GM12878 (cell line): ENCODE results near the gene TBX15. TPM values are rescaled to one million over a fixed set of nuclear protein-coding genes. Genes with fewer than 3 reads are reported as not detected.

Source experiments
- ATAC-seq: fragments of 200-7000 bp; cut with Tn5 transposase; 3 replicates; pipeline ENCODE4 v1.9.1; 2020; ENCODE audit warnings: mild to moderate bottlenecking, moderate library complexity
- BruUV-seq: library from RNA; stranded (reverse); fragments of 400-500 nt; replicated peaks from 2 replicates; lab custom pipeline; 2021; lab: Mats Ljungman, UMichigan
- CTCF ChIA-PET: fragments of 300-600 bp; sonication (Branson Sonifier 250); formaldehyde crosslinking; extraction: SDS; loops from one replicate; lab custom pipeline; 2021; ENCODE audit warnings: inconsistent platforms; lab: Yijun Ruan, JAX
- POLR2A ChIA-PET: fragments of 350-600 bp; formaldehyde crosslinking; extraction: SDS; loops from one replicate; lab custom pipeline; 2021; ENCODE audit warnings: inconsistent platforms; lab: Charles Lee
- RAD21 ChIA-PET: fragments of 300-600 bp; sonication (Branson Sonifier 250); formaldehyde crosslinking; loops from one replicate; lab custom pipeline; 2023; ENCODE audit warnings: antibody characterized with exemption; ENCODE audit not compliant: unreplicated experiment; lab: Charles Lee
- SMC1A ChIA-PET: fragments of 300-600 bp; sonication (Branson Sonifier 250); formaldehyde crosslinking; loops from one replicate; lab custom pipeline; 2023; ENCODE audit not compliant: unreplicated experiment, uncharacterized antibody; lab: Charles Lee
- DNase-seq: peaks from one replicate; pipeline ENCODE4 v3.0.0-alpha.2; 2011; ENCODE audit warnings: low read depth, low spot score
- FAIRE-seq: peaks from 3 replicates; lab custom pipeline; 2011; peaks lifted over from hg19 to GRCh38; lab: Jason Lieb, UNC
- H2AFZ ChIP-seq: 2 replicates; pipeline ENCODE4 v1.6.0; 2011; ENCODE audit warnings: low read depth, low read length, control low read depth; ENCODE audit not compliant: control insufficient read depth
- H3K27ac ChIP-seq: 2 replicates; pipeline ENCODE4 v1.5.1; 2011; ENCODE audit warnings: control low read depth; ENCODE audit not compliant: control insufficient read depth, insufficient read depth
- H3K27me3 ChIP-seq, 2 experiments: replicated peaks in 1 of 2; 2 replicates each; pipeline versions ENCODE4 v1.6.0 to v1.6.1; 2011; ENCODE audit warnings: low read length in 1 of 2; ENCODE audit not compliant: control insufficient read depth in 2 of 2, insufficient read depth in 2 of 2
- H3K36me3 ChIP-seq, 2 experiments: 2 replicates each; pipeline ENCODE4 v1.5.1; 2011; ENCODE audit warnings: low read length in 1 of 2; ENCODE audit not compliant: control insufficient read depth in 2 of 2, insufficient read depth in 2 of 2
- H3K4me1 ChIP-seq: 2 replicates; pipeline ENCODE4 v1.6.1; 2011; ENCODE audit warnings: mild to moderate bottlenecking, low read length, moderate library complexity, mixed read lengths; ENCODE audit not compliant: control insufficient read depth, insufficient read depth
- H3K4me2 ChIP-seq: 2 replicates; pipeline ENCODE4 v1.6.0; 2011; ENCODE audit warnings: control low read depth; ENCODE audit not compliant: control insufficient read depth, insufficient read depth
- H3K4me3 ChIP-seq: fragments of 200-600 bp; sonication (generic); 2 replicates; pipeline ENCODE4 v1.5.1; 2016
- H3K79me2 ChIP-seq: 2 replicates; pipeline ENCODE4 v1.6.0; 2011; ENCODE audit warnings: low read length; ENCODE audit not compliant: control insufficient read depth, insufficient read depth
- H3K9ac ChIP-seq: 2 replicates; pipeline ENCODE4 v1.8.0; 2011; ENCODE audit warnings: low read length, control low read depth, mixed read lengths; ENCODE audit not compliant: control insufficient read depth, insufficient read depth
- H3K9me3 ChIP-seq: replicated peaks from 3 replicates; pipeline ENCODE4 v1.5.1; 2011; ENCODE audit warnings: mild to moderate bottlenecking, low read length; ENCODE audit not compliant: control insufficient read depth, insufficient read depth
- H4K20me1 ChIP-seq: 2 replicates; pipeline ENCODE4 v1.6.0; 2011; ENCODE audit not compliant: control insufficient read depth, insufficient read depth
- CBX5 ChIP-seq: sonication (generic); IDR thresholded peaks from 2 replicates; pipeline ENCODE4 v1.6.1; 2016; ENCODE audit warnings: low read depth, moderate library complexity, mild to moderate bottlenecking, inconsistent platforms
- ESRRA ChIP-seq: IDR thresholded peaks from 2 replicates; pipeline ENCODE4 v1.6.1; 2012; ENCODE audit warnings: mild to moderate bottlenecking, low read length, improper control_type of control experiment
- NFXL1 ChIP-seq: fragments of 450-650 bp; IDR thresholded peaks from 2 replicates; pipeline ENCODE4 v1.6.1; 2017; ENCODE audit warnings: antibody characterized with exemption, mild to moderate bottlenecking, borderline replicate concordance
- PAX5 ChIP-seq: IDR thresholded peaks from 2 replicates; pipeline ENCODE4 v1.6.1; 2011; ENCODE audit warnings: low read depth, low read length, borderline replicate concordance
- RAD21 ChIP-seq: IDR thresholded peaks from 2 replicates; pipeline ENCODE4 v1.6.1; 2011; ENCODE audit warnings: mild to moderate bottlenecking, low read depth, low read length, moderate library complexity; ENCODE audit not compliant: insufficient read depth
- RBBP5 ChIP-seq: fragments of 200-600 bp; sonication (generic); conservative IDR thresholded peaks from 2 replicates; pipeline ENCODE4 v1.6.1; 2016
- RUNX3 ChIP-seq: IDR thresholded peaks from 2 replicates; pipeline ENCODE4 v1.6.1; 2012; ENCODE audit warnings: low read length, inconsistent platforms
- SMARCA5 ChIP-seq: fragments of 450-650 bp; IDR thresholded peaks from 2 replicates; pipeline ENCODE4 v1.6.1; 2017; ENCODE audit warnings: mild to moderate bottlenecking
- SREBF1 ChIP-seq: IDR thresholded peaks from 2 replicates; pipeline ENCODE4 v1.6.1; 2012; ENCODE audit warnings: mild to moderate bottlenecking, low read length
- YY1 ChIP-seq: IDR thresholded peaks from 2 replicates; pipeline ENCODE4 v1.6.1; 2011; ENCODE audit warnings: low read depth, mild to moderate bottlenecking, low read length
- ZNF274 ChIP-seq: IDR thresholded peaks from one replicate; pipeline ENCODE4 v1.8.0; 2011; ENCODE audit not compliant: insufficient read length, insufficient read depth
- ZNF384 ChIP-seq: IDR thresholded peaks from 2 replicates; pipeline ENCODE4 v1.6.1; 2012; ENCODE audit warnings: low read depth, mild to moderate bottlenecking, low read length, improper control_type of control experiment, borderline replicate concordance
- WGBS: methylation state at CpG from one replicate; pipeline ENCODE4 v1.1.6; 2016; ENCODE audit warnings: low lambda C conversion rate; ENCODE audit not compliant: insufficient replicate concordance, insufficient coverage; ENCODE audit errors: missing lambda C conversion rate; 5-methylcytosine and 5-hydroxymethylcytosine counted together
- in situ Hi-C: fragments of 300-500 bp; cut with MboI; formaldehyde crosslinking; loops from 9 replicates; pipeline ENCODE4 v1.14.3; 2018; ENCODE audit warnings: mixed read lengths
- intact Hi-C: fragments of 100-400 bp; cut with micrococcal nuclease; formaldehyde crosslinking; loops from one replicate; pipeline ENCODE4 v1.14.2; 2022; ENCODE audit not compliant: unreplicated experiment
- polyA plus RNA-seq, 11 experiments: library from polyadenylated mRNA; depleted of rRNA in 4 of 11; unstranded in 6 of 11; stranded (reverse) in 5 of 11; fragments of >200 nt; fragmentation: Nextera tagmentation in 4 of 11; fragmentation: Illumina TruSeq in 1 of 11; extraction: Ambion mirVana in 4 of 11; extraction: Trizol in 1 of 11; gene quantifications; 1 replicate in 1 of 11; 2 replicates in 10 of 11; pipeline versions ENCODE4 v1.2.1 to v1.2.3, GENCODE V29; 2011 to 2016; ENCODE audit warnings: inconsistent platforms in 2 of 11, missing spikeins in 2 of 11, low read depth in 1 of 11
- total RNA-seq, 4 experiments: library from RNA; depleted of rRNA in 3 of 4; stranded (reverse); fragments of >200 nt in 3 of 4; fragmentation: Illumina TruSeq in 1 of 4; extraction: Trizol in 1 of 4; gene quantifications; 2 replicates each; pipeline versions ENCODE4 v1.2.1 to v1.2.3, GENCODE V29; 2013 to 2021
- TF ChIP-seq, protein P1 (sequence below): fragments of 450-650 bp; IDR thresholded peaks from 2 replicates; pipeline ENCODE4 v1.6.1; 2014; ENCODE audit warnings: mild to moderate bottlenecking
- TF ChIP-seq, protein P2 (sequence below): IDR thresholded peaks from 2 replicates; pipeline ENCODE4 v1.6.1; 2012; ENCODE audit warnings: improper control_type of control experiment, low read depth, low read length; ENCODE audit not compliant: insufficient replicate concordance
- TF ChIP-seq, protein P3 (sequence below): IDR thresholded peaks from 2 replicates; pipeline ENCODE4 v1.6.1; 2012; ENCODE audit warnings: low read depth, low read length, improper control_type of control experiment
- TF ChIP-seq, protein P4 (sequence below): fragments of 450-650 bp; IDR thresholded peaks from 2 replicates; pipeline ENCODE4 v1.6.1; 2017; ENCODE audit warnings: borderline replicate concordance

Gene TBX15
- total and polyA plus RNA-seq, 10 of the 15 experiments (the other 5 are each of a cell fraction or from before 2014, with no cell fraction given): 0.64 to 9.4 (median 0.99) TPM

DNA sequence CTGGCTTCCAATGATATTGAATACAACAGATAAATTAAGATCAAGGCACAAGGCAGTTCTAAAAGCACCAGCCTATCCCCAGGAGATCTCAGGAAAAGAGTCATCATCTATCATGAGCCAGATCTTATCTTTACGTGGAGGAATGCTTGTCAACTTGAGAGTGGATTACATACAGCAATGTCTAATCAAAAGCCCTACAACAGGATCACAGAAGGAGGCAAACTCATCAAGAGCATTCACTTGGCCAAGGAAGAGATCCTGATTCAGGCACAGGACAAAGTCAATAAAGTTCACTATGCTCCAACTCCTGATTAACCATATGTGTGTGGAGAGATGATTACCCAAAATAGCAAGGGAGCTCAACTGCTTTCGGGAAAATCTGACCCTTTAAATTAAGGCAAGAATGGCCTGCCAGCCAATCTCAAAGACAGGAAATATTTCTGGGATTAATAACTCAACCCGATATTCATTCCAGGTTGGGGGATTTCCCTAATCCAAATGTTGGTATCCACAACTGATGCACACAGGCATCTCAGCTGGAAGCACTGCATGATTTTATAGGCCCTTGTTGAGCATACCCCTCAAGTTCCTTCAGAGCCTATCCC is 33.7 kb downstream of the TBX15 start:
- ATAC-seq: no peak
- no peaks in the 10 kb centered on the region for H3K9me3 ChIP-seq
- no peak for FAIRE-seq
- TF ChIP-seq, protein P1, sequence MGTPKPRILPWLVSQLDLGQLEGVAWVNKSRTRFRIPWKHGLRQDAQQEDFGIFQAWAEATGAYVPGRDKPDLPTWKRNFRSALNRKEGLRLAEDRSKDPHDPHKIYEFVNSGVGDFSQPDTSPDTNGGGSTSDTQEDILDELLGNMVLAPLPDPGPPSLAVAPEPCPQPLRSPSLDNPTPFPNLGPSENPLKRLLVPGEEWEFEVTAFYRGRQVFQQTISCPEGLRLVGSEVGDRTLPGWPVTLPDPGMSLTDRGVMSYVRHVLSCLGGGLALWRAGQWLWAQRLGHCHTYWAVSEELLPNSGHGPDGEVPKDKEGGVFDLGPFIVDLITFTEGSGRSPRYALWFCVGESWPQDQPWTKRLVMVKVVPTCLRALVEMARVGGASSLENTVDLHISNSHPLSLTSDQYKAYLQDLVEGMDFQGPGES: no peak
- TF ChIP-seq PAX5: no peak
- TF ChIP-seq, protein P2, sequence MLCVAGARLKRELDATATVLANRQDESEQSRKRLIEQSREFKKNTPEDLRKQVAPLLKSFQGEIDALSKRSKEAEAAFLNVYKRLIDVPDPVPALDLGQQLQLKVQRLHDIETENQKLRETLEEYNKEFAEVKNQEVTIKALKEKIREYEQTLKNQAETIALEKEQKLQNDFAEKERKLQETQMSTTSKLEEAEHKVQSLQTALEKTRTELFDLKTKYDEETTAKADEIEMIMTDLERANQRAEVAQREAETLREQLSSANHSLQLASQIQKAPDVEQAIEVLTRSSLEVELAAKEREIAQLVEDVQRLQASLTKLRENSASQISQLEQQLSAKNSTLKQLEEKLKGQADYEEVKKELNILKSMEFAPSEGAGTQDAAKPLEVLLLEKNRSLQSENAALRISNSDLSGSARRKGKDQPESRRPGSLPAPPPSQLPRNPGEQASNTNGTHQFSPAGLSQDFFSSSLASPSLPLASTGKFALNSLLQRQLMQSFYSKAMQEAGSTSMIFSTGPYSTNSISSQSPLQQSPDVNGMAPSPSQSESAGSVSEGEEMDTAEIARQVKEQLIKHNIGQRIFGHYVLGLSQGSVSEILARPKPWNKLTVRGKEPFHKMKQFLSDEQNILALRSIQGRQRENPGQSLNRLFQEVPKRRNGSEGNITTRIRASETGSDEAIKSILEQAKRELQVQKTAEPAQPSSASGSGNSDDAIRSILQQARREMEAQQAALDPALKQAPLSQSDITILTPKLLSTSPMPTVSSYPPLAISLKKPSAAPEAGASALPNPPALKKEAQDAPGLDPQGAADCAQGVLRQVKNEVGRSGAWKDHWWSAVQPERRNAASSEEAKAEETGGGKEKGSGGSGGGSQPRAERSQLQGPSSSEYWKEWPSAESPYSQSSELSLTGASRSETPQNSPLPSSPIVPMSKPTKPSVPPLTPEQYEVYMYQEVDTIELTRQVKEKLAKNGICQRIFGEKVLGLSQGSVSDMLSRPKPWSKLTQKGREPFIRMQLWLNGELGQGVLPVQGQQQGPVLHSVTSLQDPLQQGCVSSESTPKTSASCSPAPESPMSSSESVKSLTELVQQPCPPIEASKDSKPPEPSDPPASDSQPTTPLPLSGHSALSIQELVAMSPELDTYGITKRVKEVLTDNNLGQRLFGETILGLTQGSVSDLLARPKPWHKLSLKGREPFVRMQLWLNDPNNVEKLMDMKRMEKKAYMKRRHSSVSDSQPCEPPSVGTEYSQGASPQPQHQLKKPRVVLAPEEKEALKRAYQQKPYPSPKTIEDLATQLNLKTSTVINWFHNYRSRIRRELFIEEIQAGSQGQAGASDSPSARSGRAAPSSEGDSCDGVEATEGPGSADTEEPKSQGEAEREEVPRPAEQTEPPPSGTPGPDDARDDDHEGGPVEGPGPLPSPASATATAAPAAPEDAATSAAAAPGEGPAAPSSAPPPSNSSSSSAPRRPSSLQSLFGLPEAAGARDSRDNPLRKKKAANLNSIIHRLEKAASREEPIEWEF: no peak
- TF ChIP-seq ZNF384: no peak
- TF ChIP-seq NFXL1: no peak
- TF ChIP-seq, protein P3, sequence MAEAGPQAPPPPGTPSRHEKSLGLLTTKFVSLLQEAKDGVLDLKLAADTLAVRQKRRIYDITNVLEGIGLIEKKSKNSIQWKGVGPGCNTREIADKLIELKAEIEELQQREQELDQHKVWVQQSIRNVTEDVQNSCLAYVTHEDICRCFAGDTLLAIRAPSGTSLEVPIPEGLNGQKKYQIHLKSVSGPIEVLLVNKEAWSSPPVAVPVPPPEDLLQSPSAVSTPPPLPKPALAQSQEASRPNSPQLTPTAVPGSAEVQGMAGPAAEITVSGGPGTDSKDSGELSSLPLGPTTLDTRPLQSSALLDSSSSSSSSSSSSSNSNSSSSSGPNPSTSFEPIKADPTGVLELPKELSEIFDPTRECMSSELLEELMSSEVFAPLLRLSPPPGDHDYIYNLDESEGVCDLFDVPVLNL: no peak
- no peak for TF ChIP-seq CBX5
- no peak for TF ChIP-seq RBBP5
- no peak for TF ChIP-seq RUNX3
- TF ChIP-seq ZNF274: no peak
- no peak for TF ChIP-seq YY1
- TF ChIP-seq RAD21: no peak
- TF ChIP-seq SREBF1: no peak
- TF ChIP-seq ESRRA: no peak
- TF ChIP-seq, protein P4, sequence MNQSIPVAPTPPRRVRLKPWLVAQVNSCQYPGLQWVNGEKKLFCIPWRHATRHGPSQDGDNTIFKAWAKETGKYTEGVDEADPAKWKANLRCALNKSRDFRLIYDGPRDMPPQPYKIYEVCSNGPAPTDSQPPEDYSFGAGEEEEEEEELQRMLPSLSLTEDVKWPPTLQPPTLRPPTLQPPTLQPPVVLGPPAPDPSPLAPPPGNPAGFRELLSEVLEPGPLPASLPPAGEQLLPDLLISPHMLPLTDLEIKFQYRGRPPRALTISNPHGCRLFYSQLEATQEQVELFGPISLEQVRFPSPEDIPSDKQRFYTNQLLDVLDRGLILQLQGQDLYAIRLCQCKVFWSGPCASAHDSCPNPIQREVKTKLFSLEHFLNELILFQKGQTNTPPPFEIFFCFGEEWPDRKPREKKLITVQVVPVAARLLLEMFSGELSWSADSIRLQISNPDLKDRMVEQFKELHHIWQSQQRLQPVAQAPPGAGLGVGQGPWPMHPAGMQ: no peak
- no peak for TF ChIP-seq SMARCA5

More for the DNA sequence above, 33.7 kb downstream of the TBX15 start:
- ChIA-PET CTCF (no interaction called here), POLR2A (no interaction called here), SMC1A (no interaction called here), RAD21 (no interaction called here)
- Histone ChIP-seq H3K4me2 (no peak overlapping the region), H2AFZ (no peak overlapping the region), H3K4me3 (no peak overlapping the region), H3K79me2 (no peaks in the 10 kb centered on the region), H3K9ac (no peak overlapping the region), H3K4me1 (no peaks in the 10 kb centered on the region), H3K27ac (no peak overlapping the region), H3K36me3 (no peaks in the 10 kb centered on the region), H4K20me1 (no peaks in the 10 kb centered on the region), H3K27me3 (no peaks in the 10 kb centered on the region)
- in situ Hi-C loops: no loop called here
- no TSS peak for BruUV-seq
- no peak for DNase-seq
- 35% methylated on average over 3 of the region's 3 CpGs for WGBS
- intact Hi-C loops: no loop called here
